Measurements from ENCODE around the gene SELENOP. TPM values are rescaled to one million over a fixed set of nuclear protein-coding genes. Genes with fewer than 3 reads are reported as not detected.

SELENOP gene
- total and polyA plus RNA-seq, 2 donors (not counting 3 experiments of a cell fraction or from before 2014, with no cell fraction given) = 0.22 to 1.5 TPM

GRCh38 chr5:42753099-42753498 is 58.6 kb downstream of the SELENOP start:
- dilution Hi-C loops (cut with MboI; ENCODE audit: extremely low pct_ligation_motif_present, low sequenced_read_pairs) = no loop called here
- BruUV-seq (replicated peaks) = no TSS peak
- Histone ChIP-seq H2AFZ (ENCODE audit: low read depth, low read length) (no peak overlapping the region), H3K4me2 (ENCODE audit: insufficient read depth, low read length) (no peak overlapping the region), H3K4me3 (replicated peaks in 1 of 3; ENCODE audit: insufficient read depth in 1 of 3, low read depth in 1 of 3, low read length in 3 of 3) (no peak overlapping the region), H3K9me3 (replicated peaks; ENCODE audit: control insufficient read depth, insufficient read depth, low read length) (no peaks in the 10 kb centered on the region), H4K20me1 (replicated peaks; ENCODE audit: control insufficient read depth, extremely low read depth, insufficient read depth, low read length) (no peaks in the 10 kb centered on the region), H3K4me1 (ENCODE audit: control insufficient read depth, extremely low read depth, insufficient read depth, low read length) (no peaks in the 10 kb centered on the region), H3K36me3 (ENCODE audit: control insufficient read depth in 2 of 2, extremely low read depth in 1 of 2, insufficient read depth in 2 of 2, low read length in 2 of 2) (no peaks in the 10 kb centered on the region), H3K27me3 (ENCODE audit: control insufficient read depth in 2 of 2, insufficient read depth in 2 of 2, low read length in 2 of 2) (no peaks in the 10 kb centered on the region), H3K9me1 (replicated peaks; ENCODE audit: control insufficient read depth, extremely low read depth, insufficient read depth, low read length) (peaks cover 2% of the 10 kb centered on the region), H3K27ac (ENCODE audit: insufficient read depth, low read depth, low read length) (no peak overlapping the region), H3K9ac (replicated peaks; ENCODE audit: extremely low read depth, insufficient read depth, low read length) (no peak overlapping the region), H3K79me2 (ENCODE audit: control insufficient read depth, insufficient read depth, low read length) (no peaks in the 10 kb centered on the region)
- CTCF ChIA-PET = interaction anchor here (2.7 to 2.8 kb wide), 2 partner anchors 14 kb away, joined by 9 to 12 read pairs; no protein-coding TSS in a partner anchor
- POLR2A ChIA-PET = no interaction called here
- intact Hi-C loops (cut with micrococcal nuclease) = no loop called here
- FAIRE-seq (no peak), DNase-seq (ENCODE audit: low read depth, low spot score) (no peak)
- no peak for TF ChIP-seq MYC (IDR thresholded peaks at IDR 0.05; ENCODE audit: low read depth, low read length)
- TF ChIP-seq, protein P1, sequence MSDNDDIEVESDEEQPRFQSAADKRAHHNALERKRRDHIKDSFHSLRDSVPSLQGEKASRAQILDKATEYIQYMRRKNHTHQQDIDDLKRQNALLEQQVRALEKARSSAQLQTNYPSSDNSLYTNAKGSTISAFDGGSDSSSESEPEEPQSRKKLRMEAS (IDR thresholded peaks at IDR 0.05; ENCODE audit: insufficient read depth, insufficient read length) = no peak

GRCh38 chr5:42751044-42751443 is 60.6 kb downstream of the SELENOP start:
- Histone ChIP-seq H3K36me3 (ENCODE audit: control insufficient read depth in 2 of 2, extremely low read depth in 1 of 2, insufficient read depth in 2 of 2, low read length in 2 of 2) (no peaks in the 10 kb centered on the region), H3K27ac (ENCODE audit: insufficient read depth, low read depth, low read length) (no peak overlapping the region), H4K20me1 (replicated peaks; ENCODE audit: control insufficient read depth, extremely low read depth, insufficient read depth, low read length) (no peaks in the 10 kb centered on the region), H3K4me3 (replicated peaks in 1 of 3; ENCODE audit: insufficient read depth in 1 of 3, low read depth in 1 of 3, low read length in 3 of 3) (no peak overlapping the region), H3K27me3 (ENCODE audit: control insufficient read depth in 2 of 2, insufficient read depth in 2 of 2, low read length in 2 of 2) (peaks cover 0 to 2% of the 10 kb centered on the region in 2 experiments), H3K4me2 (ENCODE audit: insufficient read depth, low read length) (no peak overlapping the region), H3K9ac (replicated peaks; ENCODE audit: extremely low read depth, insufficient read depth, low read length) (no peak overlapping the region), H3K9me1 (replicated peaks; ENCODE audit: control insufficient read depth, extremely low read depth, insufficient read depth, low read length) (peaks cover 2% of the 10 kb centered on the region), H2AFZ (ENCODE audit: low read depth, low read length) (no peak overlapping the region), H3K9me3 (replicated peaks; ENCODE audit: control insufficient read depth, insufficient read depth, low read length) (no peaks in the 10 kb centered on the region), H3K79me2 (ENCODE audit: control insufficient read depth, insufficient read depth, low read length) (no peaks in the 10 kb centered on the region), H3K4me1 (ENCODE audit: control insufficient read depth, extremely low read depth, insufficient read depth, low read length) (no peaks in the 10 kb centered on the region)
- no peak for FAIRE-seq
- DNase-seq (ENCODE audit: low read depth, low spot score) = no peak
- ChIA-PET CTCF (interaction anchor here (1.0 to 2.7 kb wide), 2 partner anchors 10 to 16 kb away, joined by 4 to 9 read pairs; no protein-coding TSS in a partner anchor), POLR2A (no interaction called here)
- dilution Hi-C loops (cut with MboI; ENCODE audit: extremely low pct_ligation_motif_present, low sequenced_read_pairs) = no loop called here
- TF ChIP-seq, protein P1 (IDR thresholded peaks at IDR 0.05; ENCODE audit: insufficient read depth, insufficient read length) = no peak
- TF ChIP-seq EZH2 (IDR thresholded peaks at IDR 0.05; ENCODE audit: borderline replicate concordance, low read depth, low read length, severe bottlenecking) (no peak), POLR2A (IDR thresholded peaks at IDR 0.05; ENCODE audit: low read depth, low read length) (no peak), CTCF (IDR thresholded peaks at IDR 0.05; ENCODE audit: extremely low read depth in 1 of 2, insufficient read depth in 1 of 2, low read depth in 1 of 2, low read length in 2 of 2) (no peak), FOS (IDR thresholded peaks at IDR 0.05; ENCODE audit: borderline replicate concordance, insufficient read depth, low read length) (no peak), MYC (IDR thresholded peaks at IDR 0.05; ENCODE audit: low read depth, low read length) (no peak), JUN (IDR thresholded peaks at IDR 0.05; ENCODE audit: borderline replicate concordance, insufficient read depth, insufficient read length, low read depth) (no peak), GATA2 (IDR thresholded peaks at IDR 0.05; ENCODE audit: insufficient read depth, insufficient read length, low read depth, low read length) (no peak), POLR2AphosphoS5 (IDR thresholded peaks at IDR 0.05; ENCODE audit: insufficient read depth, low read depth, low read length) (no peak)
- BruUV-seq (replicated peaks) = no TSS peak
- intact Hi-C loops (cut with micrococcal nuclease) = no loop called here

Data from endothelial cell of umbilical vein (primary cell).